Fibroblast of the aortic adventitia (primary cell): ENCODE data around the gene TIAM1. TPM values are rescaled to one million over a fixed set of nuclear protein-coding genes. Genes with fewer than 3 reads are reported as not detected.

Experiments used
- DNase-seq: peaks from one replicate; pipeline ENCODE4 v3.0.0-alpha.2; 2010; ENCODE audit warnings: low read depth
- H3K4me3 ChIP-seq: 2 replicates; pipeline ENCODE4 v1.5.1; 2011; ENCODE audit warnings: low read depth, mild to moderate bottlenecking, control low read depth, low read length, moderate library complexity
- CTCF ChIP-seq: IDR thresholded peaks from 2 replicates; pipeline ENCODE4 v1.5.1; 2011; ENCODE audit warnings: mild to moderate bottlenecking, low read length, control low read depth, inconsistent platforms; ENCODE audit not compliant: insufficient read depth
- total RNA-seq: library from RNA; depleted of rRNA; stranded (reverse); fragments of >200 nt; gene quantifications from 2 replicates; pipeline ENCODE4 v1.2.3, GENCODE V29; 2012; ENCODE audit warnings: low replicate concordance

The TIAM1 gene
- total RNA-seq, 1 donor, result 15.1 TPM

- no peak for TF ChIP-seq CTCF
- no peak for DNase-seq
- no peak overlapping the region for H3K4me3 ChIP-seq
Measured at GRCh38 chr21:31286621-31287020, 57.4 kb downstream of the TIAM1 start.

- peak; percentile 28 for DNase-seq
- no peak for TF ChIP-seq CTCF
- no peak overlapping the region for H3K4me3 ChIP-seq
Measured at GRCh38 chr21:31284797-31285397, 59.2 kb downstream of the TIAM1 start.

- H3K4me3 ChIP-seq, result no peak overlapping the region
- DNase-seq, result peak; percentile 12
- no peak for TF ChIP-seq CTCF
Measured at GRCh38 chr21:31283025-31283424, 61.0 kb downstream of the TIAM1 start.

- no peak for TF ChIP-seq CTCF
- peak; percentile 98 for DNase-seq
- H3K4me3 ChIP-seq, result no peak overlapping the region
Measured at GRCh38 chr21:31282095-31282709, 61.9 kb downstream of the TIAM1 start.

- TF ChIP-seq CTCF, result no peak
- no peak for DNase-seq
- no peak overlapping the region for H3K4me3 ChIP-seq
Measured at GRCh38 chr21:31281561-31281960, 62.5 kb downstream of the TIAM1 start.

GRCh38 chr21:31279986-31280385 lies 64.1 kb downstream of the TIAM1 start:
- no peak for TF ChIP-seq CTCF
- no peak overlapping the region for H3K4me3 ChIP-seq
- DNase-seq, result peak; percentile 10

GRCh38 chr21:31279214-31279613 lies 64.8 kb downstream of the TIAM1 start:
- H3K4me3 ChIP-seq, result no peak overlapping the region

More at GRCh38 chr21:31279214-31279613, 64.8 kb downstream of the TIAM1 start:
- no peak for TF ChIP-seq CTCF
- DNase-seq, result no peak
